HEK293 (cell line): Measurements from ENCODE around the gene CPNE9.

Source experiments
- CTCF ChIA-PET: fragments of 350-600 bp; formaldehyde crosslinking; extraction: SDS; loops from one replicate; lab custom pipeline; 2021; ENCODE audit warnings: antibody characterized with exemption; lab: Yijun Ruan, JAX
- POLR2A ChIA-PET: fragments of 300-600 bp; formaldehyde crosslinking; extraction: SDS; loops from one replicate; lab custom pipeline; 2020; ENCODE audit warnings: antibody characterized with exemption, inconsistent platforms; lab: Yijun Ruan, JAX
- H3K27ac ChIP-seq: fragments of 200-500 bp; sonication (Bioruptor generic); 2 replicates; pipeline ENCODE4 v1.5.1; 2014; ENCODE audit warnings: low read depth, low read length, control low read depth, inconsistent platforms; ENCODE audit errors: extremely low read depth
- H3K36me3 ChIP-seq, 2 experiments: fragments of 200-500 bp in 1 of 2; sonication (Bioruptor generic) in 1 of 2; 1 replicate in 1 of 2; 2 replicates in 1 of 2; pipeline ENCODE4 v1.5.1; 2014 to 2017; ENCODE audit warnings: inconsistent platforms in 2 of 2, low read length in 2 of 2; ENCODE audit not compliant: control insufficient read depth in 2 of 2, insufficient read depth in 1 of 2
- H3K4me1 ChIP-seq: fragments of 200-500 bp; sonication (Bioruptor generic); 2 replicates; pipeline ENCODE4 v1.5.1; 2014; ENCODE audit warnings: mild to moderate bottlenecking, low read length, inconsistent platforms; ENCODE audit not compliant: control insufficient read depth, insufficient read depth
- H3K4me3 ChIP-seq: 2 replicates; pipeline ENCODE4 v1.5.1; 2011; ENCODE audit warnings: low read depth, mild to moderate bottlenecking, control low read depth, low read length, moderate library complexity
- H3K9me3 ChIP-seq: fragments of 200-500 bp; sonication (Bioruptor generic); 2 replicates; pipeline ENCODE4 v1.5.1; 2014; ENCODE audit warnings: low read depth, low read length, inconsistent platforms; ENCODE audit not compliant: control insufficient read depth, insufficient read depth
- BCL11B ChIP-seq: fragments of 450-650 bp; formaldehyde crosslinking; IDR thresholded peaks from 2 replicates; pipeline ENCODE4 v1.5.1; 2016; ENCODE audit warnings: low read depth, missing biosample characterization, missing genetic modification characterization
- EGR2 ChIP-seq: fragments of 450-650 bp; formaldehyde crosslinking; IDR thresholded peaks from 2 replicates; pipeline ENCODE4 v1.5.1; 2016; ENCODE audit warnings: low read depth, missing biosample characterization, missing genetic modification characterization
- FEZF1 ChIP-seq: fragments of 450-650 bp; formaldehyde crosslinking; IDR thresholded peaks from 2 replicates; pipeline ENCODE4 v1.5.1; 2016; ENCODE audit warnings: missing biosample characterization, missing genetic modification characterization
- KLF10 ChIP-seq: fragments of 450-650 bp; IDR thresholded peaks from 2 replicates; pipeline ENCODE4 v1.5.1; 2018; ENCODE audit warnings: missing biosample characterization, mild to moderate bottlenecking, missing genetic modification characterization
- KLF8 ChIP-seq: fragments of 450-650 bp; formaldehyde crosslinking; IDR thresholded peaks from 2 replicates; pipeline ENCODE4 v1.5.1; 2016; ENCODE audit warnings: missing biosample characterization, missing genetic modification characterization
- MYNN ChIP-seq: fragments of 450-650 bp; formaldehyde crosslinking; IDR thresholded peaks from 2 replicates; pipeline ENCODE4 v1.5.1; 2016; ENCODE audit warnings: missing biosample characterization, missing genetic modification characterization, borderline replicate concordance
- TCF7L2 ChIP-seq: IDR thresholded peaks from 2 replicates; pipeline ENCODE4 v1.6.1; 2011; ENCODE audit warnings: low read depth, mild to moderate bottlenecking, inconsistent platforms, low read length, moderate library complexity, borderline replicate concordance
- ZNF335 ChIP-seq: fragments of 450-650 bp; formaldehyde crosslinking; conservative IDR thresholded peaks from 2 replicates; pipeline ENCODE4 v1.5.1; 2016; ENCODE audit warnings: missing biosample characterization, missing genetic modification characterization
- ZNF394 ChIP-seq: fragments of 450-650 bp; formaldehyde crosslinking; IDR thresholded peaks from 2 replicates; pipeline ENCODE4 v1.5.1; 2016; ENCODE audit warnings: missing biosample characterization, missing genetic modification characterization, mild to moderate bottlenecking, moderate library complexity, borderline replicate concordance
- ZNF701 ChIP-seq: fragments of 450-650 bp; formaldehyde crosslinking; IDR thresholded peaks from 2 replicates; pipeline ENCODE4 v1.5.1; 2016; ENCODE audit warnings: missing biosample characterization, missing genetic modification characterization
- ZNF777 ChIP-seq: fragments of 450-650 bp; formaldehyde crosslinking; IDR thresholded peaks from 2 replicates; pipeline ENCODE4 v1.5.1; 2017; ENCODE audit warnings: missing biosample characterization, missing genetic modification characterization, borderline replicate concordance
- ZNF843 ChIP-seq: fragments of 450-650 bp; formaldehyde crosslinking; IDR thresholded peaks from 2 replicates; pipeline ENCODE4 v1.5.1; 2016; ENCODE audit warnings: missing biosample characterization, missing genetic modification characterization
- ZSCAN16 ChIP-seq: fragments of 450-650 bp; formaldehyde crosslinking; IDR thresholded peaks from 2 replicates; pipeline ENCODE4 v1.5.1; 2016; ENCODE audit warnings: missing biosample characterization, missing genetic modification characterization
- TF ChIP-seq, protein P1 (sequence below): fragments of 450-650 bp; formaldehyde crosslinking; optimal IDR thresholded peaks from 2 replicates; pipeline ENCODE3; 2016; ENCODE audit warnings: missing biosample characterization, mild to moderate bottlenecking, missing genetic modification characterization
- TF ChIP-seq, protein P2 (sequence below): IDR thresholded peaks from 2 replicates; pipeline ENCODE4 v1.6.1; 2011; ENCODE audit warnings: mild to moderate bottlenecking, low read depth, low read length, borderline replicate concordance
- TF ChIP-seq, protein P3 (sequence below): fragments of 450-650 bp; formaldehyde crosslinking; IDR thresholded peaks from 2 replicates; pipeline ENCODE4 v1.5.1; 2016; ENCODE audit warnings: missing biosample characterization, missing genetic modification characterization
- TF ChIP-seq, protein P4 (sequence below): fragments of 450-650 bp; formaldehyde crosslinking; IDR thresholded peaks from 2 replicates; pipeline ENCODE4; 2016; ENCODE audit warnings: missing biosample characterization, missing genetic modification characterization

Gene CPNE9, protein sequence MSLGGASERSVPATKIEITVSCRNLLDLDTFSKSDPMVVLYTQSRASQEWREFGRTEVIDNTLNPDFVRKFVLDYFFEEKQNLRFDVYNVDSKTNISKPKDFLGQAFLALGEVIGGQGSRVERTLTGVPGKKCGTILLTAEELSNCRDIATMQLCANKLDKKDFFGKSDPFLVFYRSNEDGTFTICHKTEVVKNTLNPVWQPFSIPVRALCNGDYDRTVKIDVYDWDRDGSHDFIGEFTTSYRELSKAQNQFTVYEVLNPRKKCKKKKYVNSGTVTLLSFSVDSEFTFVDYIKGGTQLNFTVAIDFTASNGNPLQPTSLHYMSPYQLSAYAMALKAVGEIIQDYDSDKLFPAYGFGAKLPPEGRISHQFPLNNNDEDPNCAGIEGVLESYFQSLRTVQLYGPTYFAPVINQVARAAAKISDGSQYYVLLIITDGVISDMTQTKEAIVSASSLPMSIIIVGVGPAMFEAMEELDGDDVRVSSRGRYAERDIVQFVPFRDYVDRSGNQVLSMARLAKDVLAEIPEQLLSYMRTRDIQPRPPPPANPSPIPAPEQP

DNA sequence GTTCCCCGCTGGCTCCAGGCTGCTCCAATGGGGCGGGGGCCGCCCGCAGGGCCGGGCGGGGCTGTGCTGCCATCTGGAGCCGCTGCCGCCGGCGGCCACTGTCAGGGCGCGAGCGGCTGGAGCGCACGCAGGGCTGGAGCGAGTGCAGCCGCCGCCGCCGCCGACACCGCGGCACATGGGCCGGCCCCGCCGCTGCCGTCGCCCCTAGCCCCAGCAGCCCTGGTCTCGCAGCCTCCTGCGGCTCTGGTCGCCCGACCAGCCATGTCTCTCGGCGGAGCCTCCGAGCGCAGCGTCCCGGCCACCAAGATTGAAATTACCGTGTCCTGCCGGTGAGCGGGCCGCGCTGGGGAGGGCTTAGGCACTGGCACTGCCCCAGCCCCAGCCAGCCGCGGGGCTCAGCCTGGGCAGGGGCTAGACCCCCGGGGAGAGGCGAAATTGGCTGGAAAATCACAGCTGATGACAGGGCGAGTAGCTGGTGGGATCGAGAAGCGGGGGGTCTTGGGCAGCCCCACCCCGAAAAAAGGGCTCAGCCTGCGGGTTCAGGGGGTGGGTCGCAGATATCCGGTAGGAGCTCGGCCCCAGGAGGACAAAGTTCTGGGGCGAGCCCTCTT, at the start of gene CPNE9:
Gene CPNE9, plus strand, starts transcription at position 98 of the 611 bp plus-strand sequence. Its CDS starts 164 bp downstream, at position 262.
- TF ChIP-seq, protein P1, sequence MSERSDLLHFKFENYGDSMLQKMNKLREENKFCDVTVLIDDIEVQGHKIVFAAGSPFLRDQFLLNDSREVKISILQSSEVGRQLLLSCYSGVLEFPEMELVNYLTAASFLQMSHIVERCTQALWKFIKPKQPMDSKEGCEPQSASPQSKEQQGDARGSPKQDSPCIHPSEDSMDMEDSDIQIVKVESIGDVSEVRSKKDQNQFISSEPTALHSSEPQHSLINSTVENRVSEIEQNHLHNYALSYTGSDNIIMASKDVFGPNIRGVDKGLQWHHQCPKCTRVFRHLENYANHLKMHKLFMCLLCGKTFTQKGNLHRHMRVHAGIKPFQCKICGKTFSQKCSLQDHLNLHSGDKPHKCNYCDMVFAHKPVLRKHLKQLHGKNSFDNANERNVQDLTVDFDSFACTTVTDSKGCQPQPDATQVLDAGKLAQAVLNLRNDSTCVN (tag by site-specific recombination): peak; percentile 22
- TF ChIP-seq BCL11B (tag by site-specific recombination): no peak
- peak; percentile 54; the same call in 1 of the 2 replicates for TF ChIP-seq ZNF394 (tag by site-specific recombination)
- 0 out of 2 replicates have a peak, but pooled peaks have one; percentile 2 for TF ChIP-seq ZNF335
- peak; percentile 31; the same call in 1 of the 2 replicates for TF ChIP-seq ZNF777 (tag by site-specific recombination)
- no peak for TF ChIP-seq ZNF843 (tag by site-specific recombination)
- TF ChIP-seq KLF10: no peak
- TF ChIP-seq, protein P2, sequence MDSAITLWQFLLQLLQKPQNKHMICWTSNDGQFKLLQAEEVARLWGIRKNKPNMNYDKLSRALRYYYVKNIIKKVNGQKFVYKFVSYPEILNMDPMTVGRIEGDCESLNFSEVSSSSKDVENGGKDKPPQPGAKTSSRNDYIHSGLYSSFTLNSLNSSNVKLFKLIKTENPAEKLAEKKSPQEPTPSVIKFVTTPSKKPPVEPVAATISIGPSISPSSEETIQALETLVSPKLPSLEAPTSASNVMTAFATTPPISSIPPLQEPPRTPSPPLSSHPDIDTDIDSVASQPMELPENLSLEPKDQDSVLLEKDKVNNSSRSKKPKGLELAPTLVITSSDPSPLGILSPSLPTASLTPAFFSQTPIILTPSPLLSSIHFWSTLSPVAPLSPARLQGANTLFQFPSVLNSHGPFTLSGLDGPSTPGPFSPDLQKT: no peak
- no peak for TF ChIP-seq KLF8 (tag by site-specific recombination)
- Histone ChIP-seq H3K4me1 (0 out of 2 replicates have a peak, but pooled peaks cover 2% of the 10 kb centered on the region), H3K27ac (no peak within 1 kb of the TSS), H3K36me3 (peaks cover 0 to 29% of the 10 kb centered on the region in 2 experiments; a peak in 2 of 3 replicates), H3K4me3 (peak within 1 kb of the TSS; percentile 29), H3K9me3 (no peaks in the 10 kb centered on the region)
- ChIA-PET CTCF (interaction anchor here (0.6 kb wide), 1 partner anchor 409 kb away, joined by 3 read pairs; no protein-coding TSS in a partner anchor), POLR2A (no interaction called here)

DNA sequence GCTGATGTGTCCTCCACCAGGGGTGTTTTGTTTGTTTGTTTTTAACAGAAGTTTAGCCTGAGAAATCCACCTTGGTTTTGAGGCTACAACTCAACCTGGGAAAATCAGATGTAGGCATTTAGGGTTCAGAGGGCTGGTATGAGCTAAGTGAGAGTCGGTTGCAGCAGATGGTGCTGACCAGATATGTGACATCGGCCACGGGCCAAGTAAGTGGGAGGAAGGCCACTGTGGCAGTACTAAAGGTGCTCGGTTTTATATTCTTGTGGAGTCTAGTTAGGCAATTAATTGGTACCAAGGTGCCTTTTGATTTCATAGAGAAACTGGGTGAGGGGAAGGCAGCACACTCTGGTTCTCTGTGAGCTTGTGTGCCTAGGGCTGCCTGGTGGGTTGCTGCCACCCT, 43.8 kb upstream of the CPNE9 start:
- no peak overlapping the region for H3K4me3 ChIP-seq
- no peaks in the 10 kb centered on the region for H3K9me3 ChIP-seq
- no peak overlapping the region for H3K27ac ChIP-seq
- POLR2A ChIA-PET: interaction anchor here (0.6 kb wide), 1 partner anchor 104 kb away, joined by 3 read pairs; no protein-coding TSS in a partner anchor
- CTCF ChIA-PET: interaction anchor here (0.6 to 0.9 kb wide), 3 partner anchors 168 to 386 kb away, joined by 3 to 9 read pairs (median 5); no protein-coding TSS in a partner anchor
- H3K36me3 ChIP-seq: peaks cover 20 to 84% of the 10 kb centered on the region in 2 experiments
- TF ChIP-seq, protein P3, sequence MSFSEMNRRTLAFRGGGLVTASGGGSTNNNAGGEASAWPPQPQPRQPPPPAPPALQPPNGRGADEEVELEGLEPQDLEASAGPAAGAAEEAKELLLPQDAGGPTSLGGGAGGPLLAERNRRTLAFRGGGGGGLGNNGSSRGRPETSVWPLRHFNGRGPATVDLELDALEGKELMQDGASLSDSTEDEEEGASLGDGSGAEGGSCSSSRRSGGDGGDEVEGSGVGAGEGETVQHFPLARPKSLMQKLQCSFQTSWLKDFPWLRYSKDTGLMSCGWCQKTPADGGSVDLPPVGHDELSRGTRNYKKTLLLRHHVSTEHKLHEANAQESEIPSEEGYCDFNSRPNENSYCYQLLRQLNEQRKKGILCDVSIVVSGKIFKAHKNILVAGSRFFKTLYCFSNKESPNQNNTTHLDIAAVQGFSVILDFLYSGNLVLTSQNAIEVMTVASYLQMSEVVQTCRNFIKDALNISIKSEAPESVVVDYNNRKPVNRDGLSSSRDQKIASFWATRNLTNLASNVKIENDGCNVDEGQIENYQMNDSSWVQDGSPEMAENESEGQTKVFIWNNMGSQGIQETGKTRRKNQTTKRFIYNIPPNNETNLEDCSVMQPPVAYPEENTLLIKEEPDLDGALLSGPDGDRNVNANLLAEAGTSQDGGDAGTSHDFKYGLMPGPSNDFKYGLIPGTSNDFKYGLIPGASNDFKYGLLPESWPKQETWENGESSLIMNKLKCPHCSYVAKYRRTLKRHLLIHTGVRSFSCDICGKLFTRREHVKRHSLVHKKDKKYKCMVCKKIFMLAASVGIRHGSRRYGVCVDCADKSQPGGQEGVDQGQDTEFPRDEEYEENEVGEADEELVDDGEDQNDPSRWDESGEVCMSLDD (tag by site-specific recombination): no peak
- TF ChIP-seq TCF7L2 (no peak), ZSCAN16 (tag by site-specific recombination) (no peak), MYNN (no peak), FEZF1 (tag by site-specific recombination) (no peak), ZNF701 (tag by site-specific recombination) (no peak), EGR2 (no peak)
- TF ChIP-seq, protein P4, sequence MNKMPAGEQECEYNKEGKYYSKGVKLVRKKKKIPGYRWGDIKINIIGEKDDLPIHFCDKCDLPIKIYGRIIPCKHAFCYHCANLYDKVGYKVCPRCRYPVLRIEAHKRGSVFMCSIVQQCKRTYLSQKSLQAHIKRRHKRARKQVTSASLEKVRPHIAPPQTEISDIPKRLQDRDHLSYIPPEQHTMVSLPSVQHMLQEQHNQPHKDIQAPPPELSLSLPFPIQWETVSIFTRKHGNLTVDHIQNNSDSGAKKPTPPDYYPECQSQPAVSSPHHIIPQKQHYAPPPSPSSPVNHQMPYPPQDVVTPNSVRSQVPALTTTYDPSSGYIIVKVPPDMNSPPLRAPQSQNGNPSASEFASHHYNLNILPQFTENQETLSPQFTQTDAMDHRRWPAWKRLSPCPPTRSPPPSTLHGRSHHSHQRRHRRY (tag by site-specific recombination): no peak
- no peaks in the 10 kb centered on the region for H3K4me1 ChIP-seq
